Transverse colon (tissue), 4 donors: ENCODE data around the gene ZNF571.

Source experiments
- EP300 ChIP-seq: sonication (generic); formaldehyde crosslinking; IDR thresholded peaks from one replicate; pipeline ENCODE4 v1.6.1; 2017; ENCODE audit warnings: antibody characterized with exemption, low read depth
- POLR2A ChIP-seq: fragments of 450-650 bp; IDR thresholded peaks from one replicate; pipeline ENCODE4 v1.6.1; 2016; ENCODE audit warnings: antibody characterized with exemption, mild to moderate bottlenecking, moderate library complexity
- POLR2AphosphoS5 ChIP-seq, 3 donors: sonication (generic); formaldehyde crosslinking; IDR thresholded peaks; one replicate each; pipeline ENCODE4 v1.6.1; 2016; ENCODE audit warnings: antibody characterized with exemption in 3 of 3
- TF ChIP-seq, protein P1 (sequence below), 5 experiments: fragments of 200-600 bp in 3 of 5; fragments of 450-650 bp in 2 of 5; sonication (generic) in 3 of 5; IDR thresholded peaks; 1 replicate in 2 of 5; 2 replicates in 3 of 5; pipeline ENCODE4 v1.5.1; 2016 to 2017; ENCODE audit warnings: antibody characterized with exemption in 5 of 5, inconsistent platforms in 3 of 5, mild to moderate bottlenecking in 2 of 5, moderate library complexity in 1 of 5

DNA sequence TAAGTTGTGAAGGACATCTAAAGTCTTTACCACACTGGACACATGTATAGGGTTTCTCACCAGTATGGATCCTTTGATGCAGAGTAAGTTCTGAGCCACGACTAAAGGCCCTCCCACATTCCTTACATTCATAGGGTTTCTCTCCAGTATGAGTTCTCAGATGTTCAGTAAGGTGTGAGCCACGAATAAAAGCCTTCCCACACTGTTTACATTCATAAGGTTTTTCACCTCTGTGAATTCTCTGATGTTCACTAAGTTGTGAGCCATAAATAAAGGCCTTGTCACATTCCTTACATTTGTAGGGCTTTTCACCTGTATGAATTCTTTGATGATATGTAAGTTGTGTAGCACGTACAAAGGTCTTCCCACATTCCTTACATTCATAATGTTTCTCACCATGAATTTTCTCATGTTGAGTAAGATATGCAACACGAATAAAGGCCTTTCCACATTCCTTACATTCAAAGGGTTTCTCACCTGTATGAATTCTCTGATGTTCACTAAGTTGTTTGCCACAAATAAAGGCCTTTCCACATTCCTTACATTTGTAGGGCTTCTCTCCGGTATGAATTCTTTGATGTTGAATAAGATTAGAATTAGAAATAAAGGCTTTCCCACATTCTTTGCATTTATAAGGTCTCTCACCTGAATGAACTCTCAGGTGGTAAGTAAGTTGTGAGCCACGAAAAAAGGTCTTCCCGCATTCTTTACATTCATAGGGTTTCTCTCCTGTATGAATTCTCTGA, 29.8 kb downstream of the ZNF571 start:
- no peak for TF ChIP-seq POLR2AphosphoS5 (IDR thresholded peaks at IDR 0.05)
- TF ChIP-seq, protein P1, sequence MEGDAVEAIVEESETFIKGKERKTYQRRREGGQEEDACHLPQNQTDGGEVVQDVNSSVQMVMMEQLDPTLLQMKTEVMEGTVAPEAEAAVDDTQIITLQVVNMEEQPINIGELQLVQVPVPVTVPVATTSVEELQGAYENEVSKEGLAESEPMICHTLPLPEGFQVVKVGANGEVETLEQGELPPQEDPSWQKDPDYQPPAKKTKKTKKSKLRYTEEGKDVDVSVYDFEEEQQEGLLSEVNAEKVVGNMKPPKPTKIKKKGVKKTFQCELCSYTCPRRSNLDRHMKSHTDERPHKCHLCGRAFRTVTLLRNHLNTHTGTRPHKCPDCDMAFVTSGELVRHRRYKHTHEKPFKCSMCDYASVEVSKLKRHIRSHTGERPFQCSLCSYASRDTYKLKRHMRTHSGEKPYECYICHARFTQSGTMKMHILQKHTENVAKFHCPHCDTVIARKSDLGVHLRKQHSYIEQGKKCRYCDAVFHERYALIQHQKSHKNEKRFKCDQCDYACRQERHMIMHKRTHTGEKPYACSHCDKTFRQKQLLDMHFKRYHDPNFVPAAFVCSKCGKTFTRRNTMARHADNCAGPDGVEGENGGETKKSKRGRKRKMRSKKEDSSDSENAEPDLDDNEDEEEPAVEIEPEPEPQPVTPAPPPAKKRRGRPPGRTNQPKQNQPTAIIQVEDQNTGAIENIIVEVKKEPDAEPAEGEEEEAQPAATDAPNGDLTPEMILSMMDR (IDR thresholded peaks at IDR 0.05) = no peak
- no peak for TF ChIP-seq POLR2A
- TF ChIP-seq EP300 = no peak
